Measurements from ENCODE around the gene PRKAA1. TPM values are rescaled to one million over a fixed set of nuclear protein-coding genes. Genes with fewer than 3 reads are reported as not detected.

PRKAA1 gene
- total and polyA plus RNA-seq, 2 of the 4 experiments (the other 2 are of a cell fraction): 47.7 to 94.1 TPM

- Histone ChIP-seq H4K91ac (ENCODE audit: insufficient read depth, low read depth, low read length) (no peak overlapping the region), H3K9me1 (ENCODE audit: insufficient read depth, low read length) (peaks cover 3% of the 10 kb centered on the region; the same call in 1 of the 2 replicates), H3K14ac (replicated peaks; ENCODE audit: low read depth, low read length) (no peak overlapping the region), H4K20me1 (ENCODE audit: insufficient read depth, low read length) (no peaks in the 10 kb centered on the region), H3K27me3 (ENCODE audit: control insufficient read depth, insufficient read depth, low read length) (no peaks in the 10 kb centered on the region), H3K18ac (ENCODE audit: low read depth, low read length) (no peak overlapping the region), H3K9ac (ENCODE audit: low read depth, low read length) (no peak overlapping the region), H3K23ac (ENCODE audit: low read depth, low read length) (no peak overlapping the region), H3K4me3 (ENCODE audit: insufficient read depth, low read depth, low read length) (no peak overlapping the region), H3K27ac (ENCODE audit: insufficient read depth, low read length) (no peak overlapping the region), H3K4me2 (ENCODE audit: low read depth, low read length) (no peak overlapping the region), H2AFZ (replicated peaks; ENCODE audit: low read length, poor library complexity) (no peak overlapping the region), H3K36me3 (ENCODE audit: control insufficient read depth, insufficient read depth, low read length) (peaks cover 12% of the 10 kb centered on the region), H2BK120ac (ENCODE audit: low read depth, low read length) (no peak overlapping the region), H3K4me1 (ENCODE audit: control insufficient read depth, insufficient read depth, low read length) (peaks cover 4% of the 10 kb centered on the region; the same call in 1 of the 2 replicates), H2BK15ac (ENCODE audit: low read depth, low read length) (no peak overlapping the region), H3K79me1 (ENCODE audit: low read depth in 1 of 2, low read length in 2 of 2) (peaks cover 7 to 27% of the 10 kb centered on the region in 2 experiments), H2BK5ac (ENCODE audit: low read depth, low read length, poor library complexity, severe bottlenecking) (no peak overlapping the region), H3K9me3 (ENCODE audit: control insufficient read depth, insufficient read depth, low read length) (no peaks in the 10 kb centered on the region), H4K5ac (ENCODE audit: low read depth, low read length) (no peak overlapping the region), H3K56ac (ENCODE audit: extremely low read depth, insufficient read depth, low read length) (no peak overlapping the region), H4K8ac (ENCODE audit: low read depth in 2 of 2, low read length in 2 of 2) (no peak overlapping the region), H2AK5ac (ENCODE audit: low read depth, low read length) (no peak overlapping the region), H3K4ac (ENCODE audit: low read depth, low read length) (no peak overlapping the region), H2AK9ac (replicated peaks; ENCODE audit: low read depth, low read length, poor library complexity) (no peak overlapping the region), H2BK20ac (ENCODE audit: low read depth, low read length) (no peak overlapping the region)
- dilution Hi-C loops (cut with HindIII; ENCODE audit: low sequenced_read_pairs, unreplicated experiment): no loop called here
- WGBS, 2 experiments (ENCODE audit: extremely low coverage in 2 of 2, insufficient read length in 1 of 2): no CpG with 5 or more reads among the region's 2 CpGs
- TF ChIP-seq RAD21 (IDR thresholded peaks at IDR 0.05; ENCODE audit: low read length): no peak
- ChIA-PET POLR2A (ENCODE audit: unreplicated experiment) (interaction anchor here (0.7 kb wide), 1 partner anchor 890 kb away, joined by 8 read pairs; no protein-coding TSS in a partner anchor), CTCF (no interaction called here)
- ATAC-seq (ENCODE audit: low read depth): no peak
- in situ Hi-C loops (cut with MboI; ENCODE audit: low sequenced_read_pairs): loop anchor here (25.0 kb wide), 1 partner anchor 1370 kb away; no protein-coding TSS in a partner anchor
- DNase-seq: no peak
- intact Hi-C loops (cut with micrococcal nuclease): no loop called here
- BruUV-seq (replicated peaks): no TSS peak
Observed at GRCh38 chr5:40757400-40757799, 40.8 kb downstream of the PRKAA1 start.
